ENCODE measurements around the gene CRELD2.
A peak's percentile ranks its signal among the peaks of the same experiment; 100 is the strongest.

CRELD2 gene, protein sequence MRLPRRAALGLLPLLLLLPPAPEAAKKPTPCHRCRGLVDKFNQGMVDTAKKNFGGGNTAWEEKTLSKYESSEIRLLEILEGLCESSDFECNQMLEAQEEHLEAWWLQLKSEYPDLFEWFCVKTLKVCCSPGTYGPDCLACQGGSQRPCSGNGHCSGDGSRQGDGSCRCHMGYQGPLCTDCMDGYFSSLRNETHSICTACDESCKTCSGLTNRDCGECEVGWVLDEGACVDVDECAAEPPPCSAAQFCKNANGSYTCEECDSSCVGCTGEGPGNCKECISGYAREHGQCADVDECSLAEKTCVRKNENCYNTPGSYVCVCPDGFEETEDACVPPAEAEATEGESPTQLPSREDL

DNA sequence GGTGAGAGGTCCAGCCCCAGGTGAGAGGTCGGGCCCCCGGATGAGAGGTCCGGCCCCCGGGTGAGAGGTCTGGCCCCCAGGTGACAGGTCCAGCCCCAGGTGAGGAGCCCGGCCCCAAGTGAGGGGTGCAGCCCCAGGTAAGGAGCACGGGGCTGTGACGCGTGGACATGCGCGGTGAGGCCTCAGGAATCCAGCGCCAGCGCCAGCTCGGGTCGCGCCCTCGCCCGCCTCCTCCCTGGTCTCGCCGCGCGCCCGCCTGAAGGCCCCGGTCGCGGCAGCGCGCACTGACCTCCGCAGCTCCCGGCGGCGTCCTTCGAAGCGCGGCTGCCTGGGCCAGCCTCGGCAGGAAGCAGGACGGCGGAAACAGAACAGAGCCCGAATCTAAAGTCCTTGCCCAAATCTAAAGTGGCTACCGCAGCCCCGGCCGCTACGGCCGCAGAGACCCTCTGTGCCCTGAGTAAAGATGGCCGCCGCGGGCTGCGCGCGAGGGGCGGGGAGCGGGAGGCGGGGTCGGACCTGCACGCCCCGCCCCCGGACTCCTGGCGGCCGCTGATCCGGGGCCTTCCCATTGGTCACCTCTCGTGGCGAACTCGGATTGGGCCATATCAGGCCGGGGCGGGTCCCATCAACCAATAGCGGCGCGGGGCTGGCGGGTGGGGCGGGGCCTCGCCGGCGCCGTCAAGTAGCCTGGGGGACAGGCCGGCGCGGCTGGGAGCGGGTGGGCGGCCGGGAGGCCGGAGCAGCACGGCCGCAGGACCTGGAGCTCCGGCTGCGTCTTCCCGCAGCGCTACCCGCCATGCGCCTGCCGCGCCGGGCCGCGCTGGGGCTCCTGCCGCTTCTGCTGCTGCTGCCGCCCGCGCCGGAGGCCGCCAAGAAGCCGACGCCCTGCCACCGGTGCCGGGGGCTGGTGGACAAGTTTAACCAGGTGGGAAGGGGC, at the start of gene CRELD2, which contains the start of gene ALG12:
CRELD2 (plus strand) TSS at position 661 of the 937 bp plus-strand sequence; CDS start at position 797, 136 bp downstream.
ALG12 (minus strand) TSS at position 465 of the 937 bp plus-strand sequence. CDS start 4,673 bp downstream, outside the sequence.
- peak; percentile 96 to 97 for DNase-seq

DNA sequence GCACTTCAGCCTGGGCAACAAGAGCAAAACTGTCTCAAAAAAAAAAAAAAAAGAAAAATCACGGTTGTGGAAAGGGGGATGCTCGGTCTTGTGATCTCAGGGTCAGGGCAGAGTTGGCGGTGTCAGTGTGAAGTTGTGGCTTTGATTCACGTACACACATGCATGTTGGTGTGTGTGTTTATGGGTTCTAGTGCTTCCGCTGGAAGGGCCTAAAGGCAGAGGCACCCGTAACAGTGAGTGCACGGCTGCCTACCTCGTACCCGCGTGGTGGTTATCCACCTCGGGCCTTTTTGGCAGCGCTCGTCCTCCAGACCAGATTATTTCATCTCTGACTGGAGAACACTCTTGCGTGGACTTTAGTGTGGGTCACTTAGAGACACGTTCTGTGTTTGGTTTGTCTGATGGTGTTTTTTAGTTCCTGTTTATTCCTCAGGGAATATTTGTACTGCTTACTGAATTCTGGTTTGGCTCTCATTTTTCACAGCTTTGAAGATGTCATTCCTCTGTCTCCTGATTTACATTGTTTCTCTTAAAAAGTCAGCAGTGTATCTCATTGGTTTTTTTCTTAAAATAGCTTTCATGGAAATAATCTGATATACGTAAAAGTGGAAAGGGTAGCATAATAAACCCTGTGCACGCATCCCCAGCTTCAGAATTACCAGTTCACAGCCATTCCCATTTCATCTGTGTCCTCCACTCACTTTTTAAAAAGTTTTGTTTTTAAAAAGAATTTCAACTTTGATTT, 49.2 kb upstream of the CRELD2 start:
- DNase-seq = no peak

DNA sequence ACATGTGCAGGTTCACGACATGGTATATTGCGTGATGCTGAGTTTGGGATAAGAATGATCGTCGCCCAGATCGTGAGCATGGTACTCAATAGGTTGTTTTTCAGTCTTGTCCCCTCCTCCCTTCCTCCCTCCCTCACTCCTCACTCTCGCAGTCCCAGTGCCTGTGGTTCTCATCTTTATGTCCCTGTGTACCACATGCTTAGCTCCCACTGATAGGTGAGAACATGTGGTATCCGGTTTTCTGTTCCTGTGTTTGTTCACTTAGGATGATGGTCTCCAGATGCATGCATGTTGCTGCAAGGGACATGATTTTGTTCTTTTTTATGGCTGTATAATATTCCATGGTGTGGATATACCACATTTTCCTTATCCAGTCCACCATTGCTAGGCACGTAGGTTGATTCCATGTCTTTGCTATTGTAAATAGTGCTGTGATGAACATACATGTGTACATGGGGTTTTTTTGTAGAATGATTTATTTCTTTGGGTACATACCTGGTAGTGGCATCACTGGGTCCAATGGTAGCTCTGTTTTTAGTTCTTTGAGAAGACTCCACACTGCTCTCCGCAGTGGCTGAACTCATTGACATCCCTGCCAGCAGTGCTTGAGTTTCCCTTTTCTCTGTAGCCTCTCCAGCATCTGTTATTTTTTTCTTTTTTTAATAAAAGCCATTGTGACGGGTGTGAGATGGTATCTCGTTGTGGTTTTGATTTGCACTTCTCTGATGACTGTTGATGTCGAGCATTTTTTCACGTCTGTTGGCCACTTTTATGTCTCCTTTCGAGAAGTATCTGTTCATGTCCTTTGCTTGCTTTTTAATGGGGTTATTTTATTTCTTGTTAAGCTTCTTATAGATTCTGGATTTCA, 48.4 kb upstream of the CRELD2 start:
- peak in 1 of 2 donors; percentile 70 for DNase-seq

DNA sequence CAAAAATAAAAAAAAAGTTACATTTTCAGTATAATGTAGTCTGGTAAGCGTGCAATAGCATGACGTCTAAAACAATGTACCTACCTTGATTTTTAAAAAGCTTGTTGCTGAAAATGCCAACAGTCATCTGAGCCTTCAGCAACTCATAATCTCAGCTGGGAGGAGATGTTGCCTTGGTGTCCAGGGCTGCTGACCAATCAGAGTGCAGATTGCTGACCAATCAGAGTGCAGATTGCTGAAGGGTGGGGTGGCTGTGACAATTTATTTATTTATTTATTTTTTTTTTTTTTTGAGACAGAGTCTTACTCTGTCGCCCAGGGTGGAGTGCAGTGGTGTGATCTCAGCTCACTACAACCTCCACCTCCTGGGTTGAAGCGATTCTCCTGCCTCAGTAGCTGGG, 47.0 kb upstream of the CRELD2 start:
- no peak for DNase-seq

DNA sequence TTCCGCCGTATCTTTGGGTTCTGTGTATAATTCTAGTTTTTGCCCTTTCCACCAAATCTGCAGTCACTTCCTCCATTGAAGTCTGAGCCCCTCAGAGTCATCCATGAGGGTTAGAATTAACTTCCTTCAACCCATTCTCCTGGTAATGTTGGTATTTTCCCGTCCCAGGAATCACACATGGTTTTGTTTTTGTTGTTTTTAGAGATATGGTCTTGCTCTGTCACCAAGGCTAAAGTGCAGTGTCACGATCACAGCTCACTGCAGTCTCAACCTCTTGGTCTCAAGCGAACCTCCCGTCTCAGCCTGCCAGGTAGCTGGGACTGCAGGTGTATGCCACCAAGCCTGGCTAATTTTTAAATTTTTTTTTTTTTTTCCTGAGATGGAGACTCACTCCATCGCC, 46.1 kb upstream of the CRELD2 start:
- no peak for DNase-seq

DNA sequence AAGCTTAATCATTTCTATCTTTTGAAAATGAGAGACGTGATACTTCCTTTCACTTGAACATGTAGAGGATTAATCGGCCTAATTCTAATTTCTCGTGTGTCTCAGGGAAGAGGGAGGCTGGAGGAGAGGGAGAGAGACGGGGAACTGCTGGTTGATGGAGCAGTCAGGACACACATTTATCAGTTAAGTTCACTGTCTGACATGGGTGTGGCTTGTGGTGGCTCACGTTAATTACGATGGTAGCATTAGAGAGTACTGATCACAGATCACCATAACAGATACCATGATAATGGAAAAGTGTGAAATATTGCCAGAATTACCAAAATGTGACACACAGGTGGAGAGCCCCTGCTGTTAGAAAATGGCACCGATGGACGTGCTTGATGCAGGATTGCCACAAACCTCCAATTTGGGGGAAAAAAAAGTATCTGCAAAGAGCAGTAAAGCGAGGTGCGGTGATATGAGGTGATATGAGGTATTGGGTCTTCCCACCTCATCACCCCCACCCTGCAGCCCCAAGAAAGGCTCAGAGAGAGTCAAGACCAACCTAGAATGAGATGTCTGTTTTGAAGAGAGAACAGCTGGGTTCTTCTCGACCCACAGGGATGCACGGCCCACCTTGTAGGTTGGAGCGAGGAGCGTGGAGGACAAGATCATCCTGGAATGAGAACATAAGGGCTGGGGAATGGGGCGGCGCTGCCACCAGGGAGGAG, 45.0 kb upstream of the CRELD2 start:
- no peak for DNase-seq

DNA sequence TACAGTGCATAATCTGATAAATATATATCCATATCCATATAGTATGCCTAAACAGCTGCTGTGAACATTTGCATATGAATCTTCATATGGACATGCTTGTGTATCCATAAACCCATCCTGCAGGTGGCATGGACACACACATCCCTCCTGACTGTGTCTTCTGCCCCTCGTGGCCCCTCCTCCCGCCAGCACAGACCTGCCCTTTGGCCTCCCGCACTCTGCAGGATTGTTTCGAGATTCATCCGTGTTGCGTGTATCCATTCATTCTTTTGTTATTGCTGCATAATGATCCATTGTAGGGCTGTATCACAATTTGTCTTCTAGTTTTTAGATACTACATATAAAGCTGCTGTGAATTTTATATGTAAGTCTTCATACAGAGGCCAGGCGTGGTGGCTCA, 40.8 kb upstream of the CRELD2 start:
- no peak for DNase-seq

DNA sequence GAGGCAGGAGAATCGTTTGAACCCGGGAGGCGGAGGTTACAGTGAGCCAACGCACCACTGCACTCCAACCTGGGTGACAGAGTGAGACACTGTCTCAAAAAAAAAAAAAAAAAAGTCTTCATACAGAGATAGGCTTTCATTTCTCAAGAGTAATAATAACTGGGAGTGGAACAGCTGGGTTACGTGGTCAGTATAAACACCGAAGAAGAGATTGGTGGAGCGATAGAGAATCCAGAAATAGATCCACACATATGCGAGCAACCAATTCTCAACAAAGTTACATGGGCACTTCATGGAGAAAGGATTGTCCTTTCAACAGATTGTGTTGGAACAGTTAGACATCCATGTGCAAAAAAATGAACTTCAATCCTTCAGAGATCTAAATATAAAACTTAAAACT, 40.2 kb upstream of the CRELD2 start:
- DNase-seq = no peak

DNA sequence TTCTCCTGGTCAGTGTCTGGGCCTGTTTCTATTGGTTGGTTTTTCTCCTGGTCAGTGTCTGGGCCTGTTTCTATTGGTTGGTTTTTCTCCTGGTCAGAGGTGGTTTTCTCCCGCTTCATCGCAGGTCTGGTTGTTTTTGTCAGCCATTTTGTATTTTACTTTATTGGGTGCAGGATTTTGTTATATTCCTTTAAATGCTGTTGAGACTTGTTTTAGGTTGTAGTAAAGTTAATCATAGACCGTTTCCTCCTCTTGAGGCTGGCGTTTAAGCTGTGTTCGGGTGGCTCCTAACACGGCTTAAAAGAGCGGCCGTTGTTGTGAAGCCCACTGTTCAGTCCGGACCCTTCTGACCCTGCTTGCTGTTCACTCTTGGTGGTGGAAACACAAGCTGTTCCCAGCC, 38.6 kb upstream of the CRELD2 start:
- no peak for DNase-seq

DNA sequence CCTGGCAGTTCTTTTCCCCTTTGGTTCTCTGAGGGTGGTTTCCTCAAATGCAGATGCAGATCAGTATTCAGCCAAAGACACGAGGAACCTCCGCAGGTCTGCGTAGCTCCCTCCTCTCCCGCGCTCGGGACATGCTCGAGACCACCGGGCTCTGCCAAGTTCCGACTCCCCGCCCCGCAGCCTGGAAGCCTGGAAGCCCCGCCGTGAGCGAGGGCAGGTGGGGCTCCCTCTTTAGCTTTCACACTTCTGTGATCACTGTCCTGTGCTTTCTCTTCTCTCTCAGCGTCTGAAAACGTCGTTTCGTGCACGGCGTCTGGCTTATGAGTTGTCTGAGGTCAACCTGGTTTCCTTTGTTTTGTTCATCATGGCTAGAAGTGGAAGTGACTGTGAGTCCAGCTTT, 38.2 kb upstream of the CRELD2 start:
- DNase-seq = peak in 1 of 2 donors; percentile 21

DNA sequence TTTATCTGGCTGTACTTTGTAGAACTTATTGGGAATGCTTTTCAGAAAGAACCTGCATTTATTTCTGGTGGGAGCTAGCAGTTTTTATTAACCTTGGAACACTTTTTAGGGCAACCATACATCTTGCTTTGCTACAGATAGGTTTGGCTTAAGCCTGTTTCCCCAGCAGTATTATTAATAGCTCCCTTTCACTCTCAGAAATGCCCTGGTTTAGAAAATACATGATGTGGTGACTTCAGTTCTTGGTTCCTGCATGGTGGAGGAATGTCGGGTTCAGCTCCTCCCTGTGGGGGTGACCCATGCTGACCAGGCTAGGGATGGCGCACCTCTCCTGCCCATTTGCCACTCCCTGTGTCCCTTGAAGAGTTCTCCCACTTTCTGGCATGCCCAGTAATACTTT, 36.6 kb upstream of the CRELD2 start:
- DNase-seq = no peak

DNA sequence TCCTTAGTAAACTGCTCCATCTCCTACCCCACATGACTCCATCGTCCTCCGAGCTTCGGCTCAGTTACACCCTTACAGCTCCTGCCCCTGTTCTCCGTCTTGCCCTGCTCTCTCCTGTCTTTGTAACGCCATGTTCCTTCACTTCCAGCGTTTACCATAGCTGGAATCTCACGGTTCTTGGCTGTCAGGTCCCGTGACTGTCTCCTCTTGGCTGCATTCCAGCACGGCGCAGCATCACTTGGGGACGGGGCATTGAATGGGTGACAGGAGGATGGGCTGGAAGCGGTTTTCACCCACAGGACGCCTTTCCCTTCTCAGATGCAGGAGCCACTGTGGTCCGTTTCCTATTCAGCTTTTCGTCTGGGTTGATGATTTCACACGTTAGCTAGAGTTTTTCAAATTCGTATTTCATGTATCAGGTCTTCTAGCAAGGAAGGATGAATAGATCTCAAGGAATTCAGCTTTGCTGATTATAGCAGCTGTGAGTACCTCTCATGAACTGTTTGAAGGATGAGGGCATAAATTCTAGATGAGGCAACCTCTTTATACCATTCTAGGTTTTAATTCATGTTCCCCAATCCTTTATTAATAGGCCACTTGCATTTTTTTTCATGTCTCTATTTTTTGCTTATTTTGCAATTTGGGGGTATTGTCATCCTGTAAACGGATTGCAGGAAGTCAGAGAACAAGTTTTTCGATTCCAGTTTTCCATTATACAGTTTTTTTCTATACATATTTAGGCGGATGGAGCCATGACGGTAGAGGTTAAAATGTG, 35.7 kb upstream of the CRELD2 start:
- no peak for DNase-seq

DNA sequence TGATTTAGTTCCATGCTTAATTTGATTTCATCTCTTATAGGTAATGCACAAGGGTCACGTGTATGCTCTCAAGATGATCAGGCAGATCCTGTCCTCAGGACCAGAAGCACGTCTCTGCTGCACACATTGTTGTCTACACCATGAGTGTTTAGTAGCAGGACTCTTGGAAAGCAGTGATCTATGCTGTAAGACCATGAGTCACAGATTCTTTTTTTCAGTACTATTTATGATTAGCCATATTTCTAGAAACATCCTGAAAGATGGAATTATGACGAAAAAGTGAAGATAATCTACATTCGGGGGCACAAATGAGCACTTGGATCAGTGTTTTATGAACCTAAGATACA, 35.2 kb upstream of the CRELD2 start:
- DNase-seq = no peak

DNA sequence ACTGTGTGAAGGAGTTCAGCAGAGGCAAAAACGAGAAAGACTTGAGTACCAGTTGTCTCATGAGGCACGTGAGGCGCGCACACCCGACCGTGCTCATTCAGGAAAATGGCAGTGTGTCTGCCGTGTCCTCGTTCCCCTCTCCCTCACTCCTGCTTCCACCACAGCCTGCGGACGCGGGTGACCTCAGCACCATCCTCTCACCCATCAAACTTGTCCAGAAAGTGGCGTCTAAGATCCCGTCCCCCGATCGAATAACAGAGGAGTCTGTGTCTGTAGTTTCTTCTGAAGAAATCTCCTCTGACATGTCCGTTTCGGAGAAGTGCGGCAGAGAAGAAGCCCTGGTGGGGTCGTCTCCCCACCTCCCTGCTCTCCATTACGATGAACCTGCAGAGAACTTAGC, 34.4 kb upstream of the CRELD2 start:
- DNase-seq = no peak

DNA sequence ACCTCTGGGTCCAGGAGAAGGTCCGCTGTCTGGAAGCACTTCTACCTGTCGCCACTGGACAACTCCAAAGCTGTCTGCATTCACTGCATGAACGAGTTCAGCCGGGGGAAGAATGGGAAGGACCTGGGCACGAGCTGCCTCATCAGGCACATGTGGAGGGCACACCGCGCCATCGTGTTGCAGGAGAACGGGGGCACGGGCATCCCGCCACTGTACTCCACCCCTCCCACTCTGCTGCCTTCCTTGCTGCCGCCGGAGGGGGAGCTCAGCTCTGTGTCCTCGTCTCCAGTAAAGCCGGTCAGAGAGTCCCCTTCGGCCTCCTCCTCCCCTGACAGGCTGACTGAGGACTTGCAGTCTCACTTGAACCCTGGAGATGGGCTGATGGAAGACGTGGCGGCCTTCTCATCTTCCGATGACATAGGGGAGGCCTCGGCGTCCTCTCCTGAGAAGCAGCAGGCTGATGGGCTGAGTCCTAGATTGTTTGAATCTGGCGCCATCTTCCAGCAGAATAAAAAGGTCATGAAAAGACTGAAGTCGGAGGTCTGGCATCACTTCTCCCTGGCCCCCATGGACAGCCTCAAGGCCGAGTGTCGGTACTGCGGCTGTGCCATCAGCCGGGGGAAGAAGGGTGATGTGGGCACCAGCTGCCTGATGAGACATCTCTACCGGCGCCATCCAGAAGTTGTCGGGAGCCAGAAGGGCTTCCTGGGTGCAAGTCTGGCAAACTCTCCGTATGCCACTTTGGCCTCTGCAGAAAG, 33.8 kb upstream of the CRELD2 start:
- DNase-seq = no peak

DNA sequence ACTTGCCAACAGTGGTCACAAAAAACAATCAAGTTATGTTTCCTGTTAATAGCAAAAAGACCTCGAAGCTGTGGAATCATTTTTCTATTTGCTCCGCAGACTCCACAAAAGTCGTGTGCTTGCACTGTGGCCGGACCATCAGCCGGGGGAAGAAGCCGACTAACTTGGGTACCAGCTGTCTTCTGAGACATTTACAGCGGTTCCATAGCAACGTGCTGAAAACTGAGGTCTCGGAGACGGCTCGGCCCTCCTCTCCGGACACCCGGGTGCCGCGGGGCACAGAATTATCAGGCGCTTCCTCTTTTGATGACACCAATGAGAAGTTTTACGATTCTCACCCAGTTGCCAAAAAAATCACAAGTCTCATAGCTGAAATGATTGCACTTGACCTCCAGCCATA, 33.2 kb upstream of the CRELD2 start:
- DNase-seq = no peak

DNA sequence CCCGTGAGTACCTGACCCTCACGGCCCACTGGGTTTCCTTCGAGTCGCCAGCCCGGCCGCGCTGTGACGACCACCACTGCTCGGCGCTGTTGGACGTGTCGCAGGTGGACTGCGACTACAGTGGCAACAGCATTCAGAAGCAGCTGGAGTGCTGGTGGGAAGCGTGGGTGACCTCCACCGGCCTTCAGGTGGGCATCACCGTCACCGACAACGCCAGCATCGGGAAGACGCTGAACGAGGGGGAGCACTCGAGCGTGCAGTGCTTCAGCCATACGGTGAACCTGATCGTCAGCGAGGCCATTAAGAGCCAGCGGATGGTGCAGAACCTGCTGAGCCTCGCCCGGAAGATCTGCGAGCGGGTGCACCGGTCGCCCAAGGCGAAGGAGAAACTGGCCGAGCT, 32.6 kb upstream of the CRELD2 start:
- DNase-seq = no peak

DNA sequence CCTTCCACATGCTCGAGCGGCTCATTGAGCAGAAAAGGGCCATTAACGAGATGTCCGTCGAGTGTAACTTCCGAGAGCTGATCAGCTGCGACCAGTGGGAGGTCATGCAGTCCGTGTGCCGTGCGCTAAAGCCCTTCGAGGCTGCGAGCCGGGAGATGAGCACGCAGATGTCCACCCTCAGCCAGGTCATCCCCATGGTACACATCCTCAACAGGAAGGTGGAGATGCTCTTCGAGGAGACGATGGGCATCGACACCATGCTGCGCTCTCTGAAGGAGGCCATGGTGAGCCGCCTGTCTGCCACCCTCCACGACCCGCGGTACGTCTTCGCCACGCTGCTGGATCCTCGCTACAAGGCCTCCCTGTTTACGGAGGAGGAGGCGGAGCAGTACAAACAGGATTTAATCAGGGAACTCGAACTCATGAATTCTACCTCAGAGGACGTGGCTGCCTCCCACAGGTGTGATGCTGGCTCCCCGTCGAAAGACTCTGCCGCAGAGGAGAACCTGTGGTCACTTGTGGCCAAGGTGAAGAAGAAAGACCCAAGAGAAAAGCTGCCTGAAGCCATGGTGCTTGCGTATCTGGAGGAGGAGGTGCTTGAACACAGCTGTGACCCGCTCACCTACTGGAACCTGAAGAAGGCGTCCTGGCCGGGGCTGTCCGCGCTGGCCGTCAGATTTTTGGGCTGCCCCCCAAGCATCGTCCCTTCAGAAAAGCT, 31.9 kb upstream of the CRELD2 start:
- no peak for DNase-seq

DNA sequence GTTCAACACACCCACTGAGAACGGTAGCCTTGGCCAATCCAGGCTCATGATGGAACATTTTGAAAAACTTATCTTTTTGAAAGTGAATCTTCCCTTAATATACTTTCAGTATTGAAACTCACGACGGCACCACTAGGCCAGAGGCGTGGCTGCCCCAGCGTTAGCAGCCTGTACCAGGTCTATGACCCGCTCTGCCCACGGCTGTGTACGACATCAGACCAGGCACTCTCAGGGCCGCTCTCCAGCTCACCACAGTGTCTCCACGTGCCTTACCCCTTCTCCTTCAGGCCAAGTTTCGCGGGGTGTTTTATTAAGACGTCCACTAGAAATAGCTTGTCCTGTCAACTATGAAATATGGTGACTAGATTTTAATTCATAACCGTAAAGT, 31.4 kb upstream of the CRELD2 start:
- no peak for DNase-seq

Measured in CD4-positive, alpha-beta T cell treated with Interferon alpha-2 for 1 hour (primary cell).